GM18498 (cell line): ENCODE data around the gene TMEM131L.

Experiments
- ATAC-seq: cut with Tn5 transposase; IDR thresholded peaks from one replicate; pipeline ENCODE4 v1.9.1; 2021; ENCODE audit warnings: mild to moderate bottlenecking, moderate library complexity; ENCODE audit not compliant: unreplicated experiment

The TMEM131L gene

GRCh38 chr4:153676984-153677383 is 210.8 kb downstream of the TMEM131L start:
- no peak for ATAC-seq

GRCh38 chr4:153679486-153679885 is 213.3 kb downstream of the TMEM131L start:
- no peak for ATAC-seq

DNA sequence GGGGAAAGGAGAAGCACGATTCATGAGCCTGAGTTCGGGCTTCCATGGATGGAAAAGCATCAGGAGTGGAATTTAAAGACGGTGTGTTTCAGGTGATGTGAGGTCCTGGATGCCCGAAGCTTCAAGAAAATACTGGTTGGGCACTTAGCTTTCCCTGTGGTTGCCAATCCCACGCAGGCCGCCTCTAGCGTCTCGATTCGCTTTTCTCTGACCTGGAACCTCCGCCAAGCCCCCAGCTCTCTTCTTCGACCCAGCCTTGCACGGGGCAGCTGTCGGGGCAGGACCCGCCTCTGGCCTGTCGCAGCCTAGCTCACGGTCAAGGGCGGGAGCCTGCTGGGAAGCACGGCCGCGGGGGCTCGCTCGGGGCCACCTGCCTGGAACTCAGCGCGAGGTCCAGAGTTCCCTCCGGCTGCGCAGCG is 217.6 kb downstream of the TMEM131L start:
- no peak for ATAC-seq

DNA sequence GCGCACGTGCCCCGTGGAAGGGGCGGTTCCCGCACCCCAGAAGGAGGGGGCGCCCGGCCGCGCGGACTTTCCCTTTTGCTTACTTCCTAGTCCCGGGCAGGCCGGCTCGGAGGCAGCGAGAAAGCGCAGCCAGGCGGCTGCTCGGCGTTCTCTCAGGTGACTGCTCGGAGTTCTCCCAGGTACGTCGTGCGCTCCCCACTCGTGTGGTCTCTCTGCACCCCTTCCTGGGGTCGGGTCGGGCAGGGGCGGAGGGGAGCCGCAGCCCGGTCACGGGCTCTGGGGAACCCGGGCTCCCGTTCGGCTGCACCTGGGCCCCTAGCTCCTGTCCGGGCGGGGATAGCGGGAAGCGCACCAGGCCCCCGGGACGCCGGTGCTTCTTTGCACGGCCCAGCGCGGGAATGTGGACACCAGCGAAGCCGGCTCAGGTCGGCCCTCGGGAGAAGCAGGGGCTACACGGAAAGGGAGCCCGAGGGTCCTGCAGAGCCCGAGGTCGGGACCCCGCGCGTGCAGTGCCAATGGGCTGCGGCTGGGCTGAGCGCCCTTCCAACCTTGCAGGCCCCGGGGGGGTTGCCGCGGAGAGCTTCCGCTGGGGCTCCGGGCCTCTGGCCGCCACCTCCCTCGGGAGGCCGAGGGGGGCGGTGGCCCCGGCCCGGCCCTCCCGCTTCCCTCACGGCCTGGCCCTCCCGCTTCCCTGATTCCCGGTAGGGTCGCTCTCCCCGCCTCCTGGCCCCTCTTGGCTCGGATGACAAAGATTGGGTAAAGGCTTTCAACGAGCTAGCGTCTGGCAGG is 218.2 kb downstream of the TMEM131L start, which contains the start of gene TLR2:
Gene TLR2, plus strand, starts transcription at position 99 of the 789 bp plus-strand sequence. CDS start 18,628 bp downstream, outside the sequence.
- ATAC-seq: peak; percentile 96

GRCh38 chr4:153684971-153685371 is 218.8 kb downstream of the TMEM131L start:
- ATAC-seq: peak; percentile 21
